Measurements from ENCODE around the gene EPB41L3.
"Not testable (repeated sequence)": the region's sequence is repeated elsewhere in the genome, so short reads cannot be mapped to it uniquely, and the experiment has no call there.

EPB41L3 gene

GRCh38 chr18:5490753-5491480 is 52.9 kb downstream of the EPB41L3 start:
- Histone ChIP-seq H3K27ac (ENCODE audit: low read length) (no peak overlapping the region), H3K9me3 (ENCODE audit: insufficient read depth, low read depth, low read length) (no peaks in the 10 kb centered on the region), H3K36me3 (ENCODE audit: insufficient read depth, low read depth, low read length) (no peaks in the 10 kb centered on the region), H3K9ac (ENCODE audit: low read depth, low read length) (no peak overlapping the region), H3K4me3 (ENCODE audit: low read length) (no peak overlapping the region), H3K4me1 (ENCODE audit: insufficient read depth, low read length) (no peaks in the 10 kb centered on the region), H3K27me3 (ENCODE audit: insufficient read depth, low read length) (no peaks in the 10 kb centered on the region)

DNA sequence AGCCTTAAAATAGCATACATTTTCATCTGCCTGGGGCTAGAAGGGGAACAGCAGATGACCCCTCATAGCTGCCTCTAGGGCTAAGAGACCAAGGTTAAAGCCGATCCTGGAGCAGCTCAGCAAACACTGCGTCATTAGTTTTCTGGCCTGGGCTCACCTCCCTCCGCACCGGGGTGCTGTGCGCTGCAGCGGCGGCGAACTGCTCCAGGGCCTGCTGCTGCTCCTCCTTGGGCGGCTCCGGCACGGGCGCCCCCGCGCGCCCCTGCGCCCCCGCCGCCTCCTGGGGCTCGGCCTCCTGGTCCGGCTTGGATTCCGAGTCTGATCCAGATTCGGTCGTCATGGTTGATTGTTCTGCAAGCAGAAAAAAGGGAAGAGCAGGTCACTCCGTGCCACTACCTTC is 55.0 kb downstream of the EPB41L3 start:
- H3K27me3 ChIP-seq (ENCODE audit: insufficient read depth, low read length), result no peaks in the 10 kb centered on the region

DNA sequence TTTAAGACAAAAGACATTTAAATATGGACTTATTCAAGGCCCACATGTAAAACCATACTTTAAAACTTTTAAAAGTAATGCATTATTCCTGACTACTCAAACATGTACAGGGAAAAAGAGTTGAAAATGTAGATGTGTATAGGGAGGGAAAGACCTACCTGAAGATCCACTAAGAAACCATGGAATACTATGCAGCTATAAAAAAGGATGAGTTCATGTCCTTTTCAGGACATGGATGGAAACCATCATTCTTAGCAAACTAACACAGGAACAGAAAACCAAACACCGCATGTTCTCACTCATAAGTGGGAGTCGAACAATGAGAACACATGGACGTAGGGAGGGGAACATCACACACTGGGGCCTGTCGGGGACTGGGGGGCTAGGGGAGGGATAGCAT is 55.8 kb downstream of the EPB41L3 start:
- not testable (repeated sequence) for H3K9me3 ChIP-seq (ENCODE audit: insufficient read depth, low read depth, low read length); H3K27ac ChIP-seq (ENCODE audit: low read length); H3K36me3 ChIP-seq (ENCODE audit: insufficient read depth, low read depth, low read length); H3K27me3 ChIP-seq (ENCODE audit: insufficient read depth, low read length); H3K4me3 ChIP-seq (ENCODE audit: low read length); H3K9ac ChIP-seq (ENCODE audit: low read depth, low read length); H3K4me1 ChIP-seq (ENCODE audit: insufficient read depth, low read length)

More for the DNA sequence above, 55.0 kb downstream of the EPB41L3 start:
- H3K36me3 ChIP-seq (ENCODE audit: insufficient read depth, low read depth, low read length), result no peaks in the 10 kb centered on the region
- H3K27ac ChIP-seq (ENCODE audit: low read length), result no peak overlapping the region
- no peaks in the 10 kb centered on the region for H3K4me1 ChIP-seq (ENCODE audit: insufficient read depth, low read length)
- H3K4me3 ChIP-seq (ENCODE audit: low read length), result no peak overlapping the region
- no peaks in the 10 kb centered on the region for H3K9me3 ChIP-seq (ENCODE audit: insufficient read depth, low read depth, low read length)
- H3K9ac ChIP-seq (ENCODE audit: low read depth, low read length), result no peak overlapping the region

DNA sequence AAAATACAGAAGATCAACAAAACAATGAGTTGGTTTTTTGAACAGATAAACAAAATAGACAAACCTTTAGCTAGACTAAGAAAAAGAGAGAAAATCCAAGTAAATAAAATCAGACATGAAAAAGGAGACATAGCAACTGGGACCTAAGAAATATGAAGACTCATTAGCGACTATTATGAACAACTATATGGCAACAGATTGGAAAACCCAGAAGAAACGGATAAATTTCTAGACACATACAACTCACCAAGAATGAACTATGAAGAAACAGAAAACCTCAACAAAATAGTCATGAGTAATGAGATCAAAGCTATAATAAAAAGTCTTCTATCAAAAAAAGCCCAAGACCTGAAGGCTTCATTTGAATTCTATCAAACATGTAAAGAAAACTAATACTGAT is 59.3 kb downstream of the EPB41L3 start:
- Histone ChIP-seq H3K27ac (ENCODE audit: low read length) (no peak overlapping the region), H3K27me3 (ENCODE audit: insufficient read depth, low read length) (no peaks in the 10 kb centered on the region)

GRCh38 chr18:5481621-5482020 is 62.2 kb downstream of the EPB41L3 start:
- Histone ChIP-seq H3K9ac (ENCODE audit: low read depth, low read length) (no peak overlapping the region), H3K9me3 (ENCODE audit: insufficient read depth, low read depth, low read length) (no peaks in the 10 kb centered on the region), H3K36me3 (ENCODE audit: insufficient read depth, low read depth, low read length) (no peaks in the 10 kb centered on the region), H3K27me3 (ENCODE audit: insufficient read depth, low read length) (no peaks in the 10 kb centered on the region), H3K4me3 (ENCODE audit: low read length) (no peak overlapping the region), H3K4me1 (ENCODE audit: insufficient read depth, low read length) (peaks cover 27% of the 10 kb centered on the region), H3K27ac (ENCODE audit: low read length) (no peak overlapping the region)

More for the DNA sequence above, 59.3 kb downstream of the EPB41L3 start:
- Histone ChIP-seq H3K36me3 (ENCODE audit: insufficient read depth, low read depth, low read length) (no peaks in the 10 kb centered on the region), H3K4me1 (ENCODE audit: insufficient read depth, low read length) (peaks cover 12% of the 10 kb centered on the region), H3K4me3 (ENCODE audit: low read length) (no peak overlapping the region), H3K9me3 (ENCODE audit: insufficient read depth, low read depth, low read length) (no peaks in the 10 kb centered on the region), H3K9ac (ENCODE audit: low read depth, low read length) (no peak overlapping the region)

DNA sequence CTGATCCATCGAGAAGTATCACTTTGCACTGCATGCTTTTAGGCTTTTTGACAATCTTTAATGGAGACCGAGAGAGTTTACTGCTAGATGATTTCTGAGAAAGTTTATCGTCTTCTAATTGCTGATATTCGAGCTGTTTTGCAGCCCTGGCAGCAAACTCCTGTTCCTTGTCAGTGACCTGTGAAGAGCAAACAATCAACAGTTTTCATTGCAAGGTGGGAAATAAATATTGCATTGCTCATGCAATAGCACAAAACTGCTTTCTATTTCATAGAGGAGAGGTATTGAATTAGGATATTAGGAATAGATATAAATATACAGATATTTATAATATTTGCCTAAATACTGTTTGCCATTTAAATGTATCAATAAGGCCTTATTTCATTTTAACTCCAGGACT is 65.5 kb downstream of the EPB41L3 start:
- Histone ChIP-seq H3K4me1 (ENCODE audit: insufficient read depth, low read length) (peaks cover 27% of the 10 kb centered on the region), H3K9ac (ENCODE audit: low read depth, low read length) (no peak overlapping the region), H3K9me3 (ENCODE audit: insufficient read depth, low read depth, low read length) (no peaks in the 10 kb centered on the region), H3K27ac (ENCODE audit: low read length) (no peak overlapping the region), H3K36me3 (ENCODE audit: insufficient read depth, low read depth, low read length) (no peaks in the 10 kb centered on the region), H3K27me3 (ENCODE audit: insufficient read depth, low read length) (no peaks in the 10 kb centered on the region), H3K4me3 (ENCODE audit: low read length) (no peak overlapping the region)

- Histone ChIP-seq H3K9ac (ENCODE audit: low read depth, low read length) (no peak overlapping the region), H3K27me3 (ENCODE audit: insufficient read depth, low read length) (no peaks in the 10 kb centered on the region), H3K27ac (ENCODE audit: low read length) (no peak overlapping the region), H3K36me3 (ENCODE audit: insufficient read depth, low read depth, low read length) (no peaks in the 10 kb centered on the region), H3K4me1 (ENCODE audit: insufficient read depth, low read length) (peaks cover 27% of the 10 kb centered on the region), H3K4me3 (ENCODE audit: low read length) (no peak overlapping the region), H3K9me3 (ENCODE audit: insufficient read depth, low read depth, low read length) (no peaks in the 10 kb centered on the region)
These were observed 66.6 kb downstream of the EPB41L3 start for GRCh38 chr18:5476961-5477800.

DNA sequence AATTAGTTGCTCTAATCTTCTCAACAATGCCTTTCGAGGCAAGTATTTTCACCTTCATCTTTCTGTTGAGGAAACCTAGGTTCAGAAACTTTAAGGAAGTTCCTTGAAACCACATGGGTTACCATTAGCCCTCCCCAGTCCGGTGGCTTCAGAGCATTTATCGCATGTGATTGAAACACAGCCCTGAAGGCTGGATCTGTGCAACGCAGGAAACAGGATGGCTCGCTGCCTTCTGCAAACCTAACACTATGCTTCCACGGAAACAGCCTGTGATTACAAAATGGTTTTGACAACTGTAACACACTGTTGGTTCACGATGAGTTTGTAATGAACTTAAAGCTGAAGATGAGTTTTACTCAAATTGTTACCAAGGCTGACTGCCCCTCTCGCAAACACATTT is 68.5 kb downstream of the EPB41L3 start:
- H3K9me3 ChIP-seq (ENCODE audit: insufficient read depth, low read depth, low read length), result no peaks in the 10 kb centered on the region

GRCh38 chr18:5469340-5469739 is 74.5 kb downstream of the EPB41L3 start:
- no peak overlapping the region for H3K4me3 ChIP-seq (ENCODE audit: low read length)
- H3K27ac ChIP-seq (ENCODE audit: low read length), result no peak overlapping the region
- H3K27me3 ChIP-seq (ENCODE audit: insufficient read depth, low read length), result no peaks in the 10 kb centered on the region

More for the DNA sequence above, 68.5 kb downstream of the EPB41L3 start:
- Histone ChIP-seq H3K4me3 (ENCODE audit: low read length) (no peak overlapping the region), H3K27me3 (ENCODE audit: insufficient read depth, low read length) (no peaks in the 10 kb centered on the region), H3K27ac (ENCODE audit: low read length) (no peak overlapping the region), H3K4me1 (ENCODE audit: insufficient read depth, low read length) (peaks cover 22% of the 10 kb centered on the region), H3K9ac (ENCODE audit: low read depth, low read length) (no peak overlapping the region), H3K36me3 (ENCODE audit: insufficient read depth, low read depth, low read length) (no peaks in the 10 kb centered on the region)

DNA sequence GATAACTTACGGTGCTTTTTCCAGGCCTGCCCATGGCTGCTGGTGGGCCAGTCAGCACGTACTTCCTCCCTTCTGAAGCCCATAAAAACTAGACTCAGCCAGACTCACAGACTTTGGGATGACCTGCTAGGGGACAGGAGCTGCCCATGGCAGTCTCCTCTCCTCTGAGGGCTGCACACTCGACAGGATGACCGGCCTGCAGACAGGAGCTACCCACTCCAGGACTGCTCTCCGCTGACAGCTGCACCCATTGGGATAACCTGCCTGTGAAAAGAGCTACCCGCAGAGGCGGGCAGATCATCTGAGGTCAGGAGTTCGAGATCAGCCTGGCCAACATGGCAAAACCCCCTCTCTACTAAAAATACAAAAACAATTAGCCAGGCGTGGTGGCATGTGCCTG is 75.4 kb downstream of the EPB41L3 start:
- no peaks in the 10 kb centered on the region for H3K36me3 ChIP-seq (ENCODE audit: insufficient read depth, low read depth, low read length)
- H3K4me3 ChIP-seq (ENCODE audit: low read length), result no peak overlapping the region
- H3K27me3 ChIP-seq (ENCODE audit: insufficient read depth, low read length), result no peaks in the 10 kb centered on the region
- no peak overlapping the region for H3K27ac ChIP-seq (ENCODE audit: low read length)
- H3K9ac ChIP-seq (ENCODE audit: low read depth, low read length), result no peak overlapping the region
- H3K9me3 ChIP-seq (ENCODE audit: insufficient read depth, low read depth, low read length), result no peaks in the 10 kb centered on the region
- no peaks in the 10 kb centered on the region for H3K4me1 ChIP-seq (ENCODE audit: insufficient read depth, low read length)

More at GRCh38 chr18:5469340-5469739, 74.5 kb downstream of the EPB41L3 start:
- Histone ChIP-seq H3K9me3 (ENCODE audit: insufficient read depth, low read depth, low read length) (no peaks in the 10 kb centered on the region), H3K9ac (ENCODE audit: low read depth, low read length) (no peak overlapping the region), H3K36me3 (ENCODE audit: insufficient read depth, low read depth, low read length) (no peaks in the 10 kb centered on the region), H3K4me1 (ENCODE audit: insufficient read depth, low read length) (no peaks in the 10 kb centered on the region)

- H3K9me3 ChIP-seq (ENCODE audit: insufficient read depth, low read depth, low read length), result no peaks in the 10 kb centered on the region
- H3K27me3 ChIP-seq (ENCODE audit: insufficient read depth, low read length), result no peaks in the 10 kb centered on the region
- H3K4me3 ChIP-seq (ENCODE audit: low read length), result no peak overlapping the region
- no peaks in the 10 kb centered on the region for H3K4me1 ChIP-seq (ENCODE audit: insufficient read depth, low read length)
- no peak overlapping the region for H3K9ac ChIP-seq (ENCODE audit: low read depth, low read length)
- H3K27ac ChIP-seq (ENCODE audit: low read length), result no peak overlapping the region
- no peaks in the 10 kb centered on the region for H3K36me3 ChIP-seq (ENCODE audit: insufficient read depth, low read depth, low read length)
These were observed 76.1 kb downstream of the EPB41L3 start for GRCh38 chr18:5467671-5468070.

- Histone ChIP-seq H3K4me1 (ENCODE audit: insufficient read depth, low read length) (no peaks in the 10 kb centered on the region), H3K27ac (ENCODE audit: low read length) (no peak overlapping the region), H3K36me3 (ENCODE audit: insufficient read depth, low read depth, low read length) (no peaks in the 10 kb centered on the region), H3K4me3 (ENCODE audit: low read length) (no peak overlapping the region), H3K27me3 (ENCODE audit: insufficient read depth, low read length) (no peaks in the 10 kb centered on the region), H3K9ac (ENCODE audit: low read depth, low read length) (no peak overlapping the region), H3K9me3 (ENCODE audit: insufficient read depth, low read depth, low read length) (no peaks in the 10 kb centered on the region)
These were observed 77.5 kb downstream of the EPB41L3 start for GRCh38 chr18:5466256-5466655.

Measured in iPS-20b (cell line).